ENCODE measurements around the gene MNAT1. TPM values are rescaled to one million over a fixed set of nuclear protein-coding genes. Genes with fewer than 3 reads are reported as not detected.

Gene MNAT1
- total RNA-seq, 1 experiment from 2014 or later: 69.8 TPM

DNA sequence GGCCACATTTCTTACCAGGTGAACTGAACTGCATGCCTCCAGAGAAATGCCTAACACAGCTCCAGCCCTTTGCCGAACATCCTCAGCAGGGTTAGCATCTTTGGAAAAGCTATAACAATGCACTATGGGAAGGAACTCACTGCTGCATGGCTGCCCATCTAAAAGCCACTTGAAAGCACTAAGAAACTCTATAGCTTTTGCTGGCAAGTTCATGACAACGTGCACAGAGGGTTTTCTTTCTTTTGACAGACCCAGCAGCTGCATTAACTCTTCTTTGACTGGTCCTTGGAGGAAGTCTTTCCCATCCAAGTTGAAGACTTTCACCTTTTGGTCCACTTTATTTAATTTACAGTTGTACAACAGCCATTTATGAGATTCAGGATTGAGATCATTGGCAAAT is 241.0 kb downstream of the MNAT1 start:
- DNase-seq (ENCODE audit: low read depth in 1 of 2, low spot score in 2 of 2): no peak
- H3K27me3 ChIP-seq (replicated peaks): no peaks in the 10 kb centered on the region
- no peaks in the 10 kb centered on the region for H3K9me3 ChIP-seq (replicated peaks)
- peaks cover 56% of the 10 kb centered on the region for H3K36me3 ChIP-seq
- no peak overlapping the region for H3K27ac ChIP-seq
- no peak overlapping the region for H3K4me3 ChIP-seq
- peaks cover 4% of the 10 kb centered on the region; the same call in 1 of the 2 replicates for H3K4me1 ChIP-seq (replicated peaks)

- no peak overlapping the region for H3K27ac ChIP-seq
- H3K4me1 ChIP-seq (replicated peaks): peaks cover 13% of the 10 kb centered on the region
- H3K9me3 ChIP-seq (replicated peaks): no peaks in the 10 kb centered on the region
- no peaks in the 10 kb centered on the region for H3K27me3 ChIP-seq (replicated peaks)
- no peak overlapping the region for H3K4me3 ChIP-seq
- H3K36me3 ChIP-seq: peaks cover 56% of the 10 kb centered on the region
- no peak for DNase-seq (ENCODE audit: low read depth in 1 of 2, low spot score in 2 of 2)
Measured at GRCh38 chr14:60977847-60978246, 243.3 kb downstream of the MNAT1 start.

GRCh38 chr14:60980811-60981632 is 246.5 kb downstream of the MNAT1 start, which contains the start of the genes SLC38A6 and TRMT5:
Gene SLC38A6 (plus strand): TSS chr14:60981245. CDS start chr14:60981278, 33 bp downstream.
Gene TRMT5 (minus strand): TSS chr14:60981079. CDS start chr14:60980973, 106 bp downstream.
- H3K36me3 ChIP-seq: peaks cover 49% of the 10 kb centered on the region
- H3K9me3 ChIP-seq (replicated peaks): no peaks in the 10 kb centered on the region
- peak within 1 kb of the TSS; percentile 73 for H3K4me3 ChIP-seq
- H3K27ac ChIP-seq: peak within 1 kb of the TSS; percentile 86
- H3K27me3 ChIP-seq (replicated peaks): no peaks in the 10 kb centered on the region
- peaks cover 14% of the 10 kb centered on the region for H3K4me1 ChIP-seq (replicated peaks)
- peak; percentile 93 to 96 for DNase-seq (ENCODE audit: low read depth in 1 of 2, low spot score in 2 of 2)

GRCh38 chr14:60981633-60982455 is 247.3 kb downstream of the MNAT1 start:
- no peaks in the 10 kb centered on the region for H3K9me3 ChIP-seq (replicated peaks)
- peaks cover 50% of the 10 kb centered on the region for H3K36me3 ChIP-seq
- no peaks in the 10 kb centered on the region for H3K27me3 ChIP-seq (replicated peaks)
- peaks cover 14% of the 10 kb centered on the region for H3K4me1 ChIP-seq (replicated peaks)
- peak overlapping the region; percentile 73 for H3K4me3 ChIP-seq
- H3K27ac ChIP-seq: peak overlapping the region; percentile 86
- DNase-seq (ENCODE audit: low read depth in 1 of 2, low spot score in 2 of 2): peak in 1 of 2 experiments; percentile 36

GRCh38 chr14:60984196-60984595 is 249.6 kb downstream of the MNAT1 start:
- no peaks in the 10 kb centered on the region for H3K9me3 ChIP-seq (replicated peaks)
- H3K27me3 ChIP-seq (replicated peaks): no peaks in the 10 kb centered on the region
- H3K4me3 ChIP-seq: no peak overlapping the region
- peaks cover 9% of the 10 kb centered on the region for H3K4me1 ChIP-seq (replicated peaks)
- no peak overlapping the region for H3K27ac ChIP-seq
- H3K36me3 ChIP-seq: peaks cover 41% of the 10 kb centered on the region
- DNase-seq (ENCODE audit: low read depth in 1 of 2, low spot score in 2 of 2): no peak

GRCh38 chr14:60986500-60986899 is 251.9 kb downstream of the MNAT1 start:
- H3K4me3 ChIP-seq: no peak overlapping the region
- peaks cover 49% of the 10 kb centered on the region for H3K36me3 ChIP-seq
- H3K27me3 ChIP-seq (replicated peaks): no peaks in the 10 kb centered on the region
- no peak for DNase-seq (ENCODE audit: low read depth in 1 of 2, low spot score in 2 of 2)
- H3K27ac ChIP-seq: no peak overlapping the region
- H3K9me3 ChIP-seq (replicated peaks): no peaks in the 10 kb centered on the region
- H3K4me1 ChIP-seq (replicated peaks): peaks cover 9% of the 10 kb centered on the region

DNA sequence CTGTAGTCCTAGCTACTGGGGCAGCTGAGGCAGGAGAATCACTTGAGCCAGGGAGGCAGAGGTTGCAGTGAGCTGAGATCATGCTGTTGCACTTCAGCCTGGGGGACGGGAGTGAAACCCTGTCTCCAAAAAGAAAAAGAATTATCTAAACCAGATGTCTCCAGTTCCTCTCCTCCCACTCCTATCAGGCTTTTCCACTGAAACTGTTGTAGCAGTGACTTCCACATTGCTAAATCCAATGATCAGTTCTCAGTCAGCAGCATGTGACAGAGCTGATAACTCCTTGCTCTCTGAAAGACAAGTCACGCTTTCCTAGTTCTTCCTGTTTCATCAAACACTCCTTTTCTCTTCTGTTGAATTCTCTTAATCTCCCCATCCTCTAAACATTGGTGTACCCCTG is 255.0 kb downstream of the MNAT1 start:
- H3K27ac ChIP-seq: no peak overlapping the region
- DNase-seq (ENCODE audit: low read depth in 1 of 2, low spot score in 2 of 2): no peak

DNA sequence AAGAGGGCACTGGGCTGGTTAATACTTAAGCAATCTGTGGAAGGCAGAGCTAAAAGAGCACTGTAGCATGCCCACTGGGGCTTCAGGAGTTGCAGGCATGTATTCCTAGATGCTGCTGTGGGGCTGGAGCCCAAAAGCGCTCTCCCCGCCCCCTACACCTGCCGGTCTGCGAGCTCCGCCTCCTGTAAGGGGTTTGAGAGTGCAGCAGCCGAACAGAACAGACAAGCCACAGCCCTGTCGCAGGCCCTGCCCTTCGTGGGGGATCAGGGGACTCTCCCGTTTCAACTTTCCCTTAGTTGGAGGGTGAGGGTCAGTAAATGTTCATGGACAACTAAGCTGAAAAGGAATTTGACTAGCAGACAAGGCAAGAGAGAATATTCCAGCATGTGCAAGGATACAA is 264.1 kb downstream of the MNAT1 start:
- Histone ChIP-seq H3K4me3 (no peak overlapping the region), H3K27me3 (replicated peaks) (no peaks in the 10 kb centered on the region), H3K9me3 (replicated peaks) (no peaks in the 10 kb centered on the region), H3K4me1 (replicated peaks) (no peaks in the 10 kb centered on the region), H3K36me3 (peaks cover 8% of the 10 kb centered on the region), H3K27ac (no peak overlapping the region)
- no peak for DNase-seq (ENCODE audit: low read depth in 1 of 2, low spot score in 2 of 2)

More for the DNA sequence above, 255.0 kb downstream of the MNAT1 start:
- Histone ChIP-seq H3K4me1 (replicated peaks) (no peaks in the 10 kb centered on the region), H3K36me3 (peaks cover 63% of the 10 kb centered on the region), H3K4me3 (no peak overlapping the region), H3K9me3 (replicated peaks) (no peaks in the 10 kb centered on the region), H3K27me3 (replicated peaks) (no peaks in the 10 kb centered on the region)

DNA sequence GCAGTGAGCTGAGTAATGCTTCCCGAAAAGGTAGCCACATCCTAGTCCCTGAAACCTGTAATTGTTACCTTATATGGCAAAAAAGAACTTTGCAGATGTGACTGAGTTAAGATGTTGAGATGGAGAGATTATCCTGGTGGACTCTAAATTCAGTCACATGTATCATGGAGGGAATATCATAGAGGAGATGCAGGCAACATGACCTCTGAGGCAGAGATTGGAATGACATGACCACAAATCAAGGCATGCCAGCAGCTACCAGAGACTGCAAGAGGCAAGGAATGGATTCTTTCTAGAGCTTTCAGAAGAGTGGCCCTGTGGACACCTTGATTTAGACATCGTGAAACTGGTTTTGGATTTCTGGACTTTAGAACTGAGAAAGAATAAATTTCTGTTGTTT is 265.0 kb downstream of the MNAT1 start:
- no peaks in the 10 kb centered on the region for H3K4me1 ChIP-seq (replicated peaks)
- no peak for DNase-seq (ENCODE audit: low read depth in 1 of 2, low spot score in 2 of 2)
- H3K36me3 ChIP-seq: 0 out of 2 replicates have a peak, but pooled peaks cover 2% of the 10 kb centered on the region
- H3K27me3 ChIP-seq (replicated peaks): no peaks in the 10 kb centered on the region
- H3K4me3 ChIP-seq: no peak overlapping the region
- H3K27ac ChIP-seq: no peak overlapping the region
- no peaks in the 10 kb centered on the region for H3K9me3 ChIP-seq (replicated peaks)

DNA sequence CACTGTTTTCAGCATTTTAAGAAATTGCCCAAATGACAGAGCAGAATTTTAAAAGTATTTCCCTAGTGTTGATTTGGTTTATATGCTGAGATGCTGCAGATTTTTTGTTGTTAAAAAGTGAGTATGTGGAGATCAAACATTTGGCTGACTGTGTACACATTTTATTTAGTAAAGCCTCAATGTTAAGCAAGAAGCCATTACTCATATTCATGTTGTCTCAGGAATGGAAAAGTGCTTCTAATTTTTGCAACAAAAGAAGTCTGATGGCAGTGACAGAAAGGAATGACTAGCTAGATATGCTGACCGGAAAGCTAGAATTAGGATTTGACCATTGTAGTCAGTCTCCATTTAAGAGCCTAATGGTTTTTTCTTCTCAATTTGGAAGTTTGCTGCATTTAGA is 269.0 kb downstream of the MNAT1 start:
- Histone ChIP-seq H3K27ac (no peak overlapping the region), H3K27me3 (replicated peaks) (no peaks in the 10 kb centered on the region), H3K36me3 (0 out of 2 replicates have a peak, but pooled peaks cover 2% of the 10 kb centered on the region), H3K4me1 (replicated peaks) (no peaks in the 10 kb centered on the region), H3K9me3 (replicated peaks) (no peaks in the 10 kb centered on the region), H3K4me3 (no peak overlapping the region)
- DNase-seq (ENCODE audit: low read depth in 1 of 2, low spot score in 2 of 2): no peak

- no peak for DNase-seq (ENCODE audit: low read depth in 1 of 2, low spot score in 2 of 2)
- no peaks in the 10 kb centered on the region for H3K27me3 ChIP-seq (replicated peaks)
- no peak overlapping the region for H3K27ac ChIP-seq
- H3K4me1 ChIP-seq (replicated peaks): no peaks in the 10 kb centered on the region
- no peak overlapping the region for H3K4me3 ChIP-seq
- H3K9me3 ChIP-seq (replicated peaks): no peaks in the 10 kb centered on the region
- no peaks in the 10 kb centered on the region for H3K36me3 ChIP-seq
Measured at GRCh38 chr14:61019537-61019936, 285.0 kb downstream of the MNAT1 start.

Measured in SJSA1 (cell line).